Measurements from ENCODE around the gene DPP7.

- TF ChIP-seq POLR2A (IDR thresholded peaks at IDR 0.05), result no peak
- no peak for TF ChIP-seq CTCF (IDR thresholded peaks at IDR 0.05)
- no peak for TF ChIP-seq EP300 (IDR thresholded peaks at IDR 0.05)
Measured at GRCh38 chr9:137083394-137084004, 31.0 kb downstream of the DPP7 start.

All from upper lobe of left lung (tissue), 4 donors.